RPMI8226 (cell line): ENCODE measurements around the gene TAS2R1.

Source experiments
- DNase-seq: peaks from one replicate; pipeline ENCODE4 v3.0.0-alpha.2; 2015

Gene TAS2R1

GRCh38 chr5:9621379-9621903 lies 8.7 kb downstream of the TAS2R1 start:
- DNase-seq: no peak

- DNase-seq: no peak
These were observed 10.6 kb downstream of the TAS2R1 start for GRCh38 chr5:9619331-9620092.

- DNase-seq: no peak
These were observed 12.2 kb downstream of the TAS2R1 start for GRCh38 chr5:9617739-9618504.

GRCh38 chr5:9617221-9617620 lies 12.9 kb downstream of the TAS2R1 start:
- DNase-seq: no peak

- DNase-seq: no peak
These were observed 14.8 kb downstream of the TAS2R1 start for GRCh38 chr5:9615331-9615730.

GRCh38 chr5:9613360-9613759 lies 16.8 kb downstream of the TAS2R1 start:
- DNase-seq: no peak

GRCh38 chr5:9610969-9611368 lies 19.2 kb downstream of the TAS2R1 start:
- DNase-seq: no peak

- no peak for DNase-seq
These were observed 19.8 kb downstream of the TAS2R1 start for GRCh38 chr5:9610364-9610763.

GRCh38 chr5:9608093-9608492 lies 22.1 kb downstream of the TAS2R1 start:
- DNase-seq: no peak

GRCh38 chr5:9605041-9605838 lies 24.9 kb downstream of the TAS2R1 start:
- DNase-seq: no peak

- DNase-seq: no peak
These were observed 25.7 kb downstream of the TAS2R1 start for GRCh38 chr5:9604416-9604815.

- no peak for DNase-seq
These were observed 29.0 kb downstream of the TAS2R1 start for GRCh38 chr5:9601055-9601739.

- peak; percentile 44 for DNase-seq
These were observed 30.8 kb downstream of the TAS2R1 start for GRCh38 chr5:9599391-9599790.

- DNase-seq: peak; percentile 28
These were observed 31.8 kb downstream of the TAS2R1 start for GRCh38 chr5:9598329-9598728.

GRCh38 chr5:9597322-9597721 lies 32.8 kb downstream of the TAS2R1 start:
- DNase-seq: peak; percentile 55

- peak; percentile 59 for DNase-seq
These were observed 33.3 kb downstream of the TAS2R1 start for GRCh38 chr5:9596824-9597223.

GRCh38 chr5:9596171-9596780 lies 33.9 kb downstream of the TAS2R1 start:
- peak; percentile 44 for DNase-seq

GRCh38 chr5:9594913-9595312 lies 35.2 kb downstream of the TAS2R1 start:
- no peak for DNase-seq

- DNase-seq: no peak
These were observed 40.9 kb downstream of the TAS2R1 start for GRCh38 chr5:9589049-9589835.

GRCh38 chr5:9588254-9588653 lies 41.9 kb downstream of the TAS2R1 start:
- no peak for DNase-seq

- DNase-seq: no peak
These were observed 43.0 kb downstream of the TAS2R1 start for GRCh38 chr5:9587135-9587534.
